GM18861 (cell line): ENCODE measurements around the gene TSC1.
A peak's percentile ranks its signal among the peaks of the same experiment; 100 is the strongest.

ENCODE experiments used
- ATAC-seq: cut with Tn5 transposase; IDR thresholded peaks from one replicate; pipeline ENCODE4 v1.9.1; 2021; ENCODE audit not compliant: unreplicated experiment

TSC1 gene

DNA sequence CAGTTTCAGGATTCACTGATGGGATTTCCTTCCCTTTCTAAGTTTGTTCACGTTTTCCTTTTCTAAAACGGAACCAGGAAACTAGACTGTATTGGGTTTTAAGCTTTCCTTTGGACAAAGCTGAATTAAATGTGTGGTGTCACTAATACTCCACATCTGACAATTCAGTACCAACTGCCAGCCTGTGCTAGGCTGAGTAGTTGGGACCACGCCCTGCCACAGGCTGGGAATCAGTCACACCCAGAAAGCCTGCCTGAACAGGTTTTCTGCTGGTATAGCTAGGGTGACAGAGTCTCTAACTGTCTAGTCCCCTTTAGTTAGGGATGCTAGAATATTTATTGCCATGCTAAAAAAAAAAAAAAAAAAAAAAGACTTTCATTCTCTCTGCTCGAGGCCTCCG lies 50.1 kb downstream of the TSC1 start:
- no peak for ATAC-seq

- ATAC-seq: no peak
These were observed 52.0 kb downstream of the TSC1 start for GRCh38 chr9:132892400-132892799.

GRCh38 chr9:132888151-132888550 lies 56.3 kb downstream of the TSC1 start:
- no peak for ATAC-seq

GRCh38 chr9:132887181-132888120 lies 57.0 kb downstream of the TSC1 start:
- ATAC-seq: no peak

DNA sequence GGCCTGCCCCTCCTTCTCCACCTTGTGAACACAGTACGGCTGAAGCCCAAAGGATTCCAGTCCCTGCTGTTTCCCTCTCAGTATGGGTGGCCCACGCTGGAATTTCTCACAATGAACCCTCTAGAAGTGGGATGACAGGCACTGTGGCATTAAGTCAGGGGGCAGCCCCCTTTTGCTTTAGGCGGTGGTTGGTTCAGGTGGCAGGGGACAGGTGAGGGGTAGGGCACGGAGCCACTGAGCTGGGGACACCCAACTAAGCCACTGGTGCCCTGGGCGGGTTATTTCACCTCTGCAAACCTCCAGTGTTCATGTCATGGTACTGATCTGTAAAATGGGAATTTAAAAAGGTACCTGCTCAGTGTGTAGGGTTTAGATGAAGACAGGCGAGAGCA lies 58.1 kb downstream of the TSC1 start:
- ATAC-seq: no peak

DNA sequence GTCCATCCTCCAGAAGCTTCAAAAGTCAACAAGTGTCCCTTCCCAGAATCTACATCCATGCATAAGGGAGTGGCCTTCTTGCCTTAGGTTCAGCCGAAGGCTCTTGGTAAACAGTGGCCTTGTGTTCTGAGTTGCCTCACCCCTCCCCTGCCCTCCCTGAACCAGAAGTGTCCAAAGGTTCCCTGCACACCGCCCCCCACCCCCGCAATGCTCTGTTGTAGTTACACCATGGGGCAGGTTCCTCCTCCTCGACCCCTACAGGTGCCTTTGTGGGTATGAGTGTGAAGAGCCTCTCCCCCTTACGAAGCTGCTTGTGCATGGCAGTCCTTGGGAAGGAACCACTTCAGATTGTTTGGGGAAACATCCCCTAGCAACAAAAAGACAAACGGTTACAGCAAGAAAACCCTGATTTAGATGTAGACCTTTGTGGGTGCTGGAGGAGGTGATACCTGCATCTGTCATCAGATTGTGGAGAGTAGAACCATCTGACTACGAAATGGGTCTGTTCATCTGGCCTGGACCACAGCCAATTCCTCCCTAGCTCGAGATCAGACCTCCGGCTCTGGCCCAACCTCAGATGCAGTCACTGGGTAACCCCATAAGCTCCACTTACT lies 58.6 kb downstream of the TSC1 start:
- no peak for ATAC-seq

GRCh38 chr9:132883349-132884294 lies 60.8 kb downstream of the TSC1 start:
- no peak for ATAC-seq

DNA sequence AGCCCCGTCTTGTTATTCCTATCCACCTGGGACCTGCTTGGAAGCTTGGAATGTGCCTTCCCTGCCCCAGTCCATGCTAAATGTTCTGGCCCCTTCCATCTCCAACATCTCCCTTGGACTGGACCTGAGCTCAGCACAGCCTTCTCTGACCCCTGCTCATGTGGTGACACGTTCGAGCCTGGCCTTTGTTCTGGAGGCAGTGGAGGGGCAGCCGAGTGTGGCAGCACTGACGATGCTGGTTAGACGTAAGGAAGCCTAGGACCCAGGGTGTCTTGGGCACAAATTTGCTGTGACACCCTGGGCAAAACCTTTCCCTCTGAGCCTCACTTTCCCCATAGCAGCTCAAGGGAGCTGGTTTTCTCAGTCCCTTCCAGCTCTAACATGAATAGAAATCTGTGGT lies 61.8 kb downstream of the TSC1 start:
- ATAC-seq: no peak

- no peak for ATAC-seq
These were observed 62.6 kb downstream of the TSC1 start for GRCh38 chr9:132881826-132882225.

DNA sequence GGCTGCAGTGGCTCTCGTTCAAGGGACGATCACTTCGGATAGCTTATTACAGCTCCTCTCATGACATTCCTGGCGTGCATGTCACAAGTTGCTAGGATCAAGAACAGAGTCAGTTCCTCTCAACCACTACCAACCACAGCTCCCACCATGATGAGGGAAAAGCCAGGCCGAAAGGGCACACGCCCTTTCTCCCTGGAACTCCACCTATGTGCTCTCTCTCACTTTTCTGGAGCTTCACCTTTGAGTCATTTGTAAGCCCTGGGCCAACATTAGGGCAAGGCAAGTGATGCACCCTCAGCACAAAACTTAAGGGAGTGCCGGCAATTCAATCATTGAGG lies 64.1 kb downstream of the TSC1 start:
- ATAC-seq: no peak

DNA sequence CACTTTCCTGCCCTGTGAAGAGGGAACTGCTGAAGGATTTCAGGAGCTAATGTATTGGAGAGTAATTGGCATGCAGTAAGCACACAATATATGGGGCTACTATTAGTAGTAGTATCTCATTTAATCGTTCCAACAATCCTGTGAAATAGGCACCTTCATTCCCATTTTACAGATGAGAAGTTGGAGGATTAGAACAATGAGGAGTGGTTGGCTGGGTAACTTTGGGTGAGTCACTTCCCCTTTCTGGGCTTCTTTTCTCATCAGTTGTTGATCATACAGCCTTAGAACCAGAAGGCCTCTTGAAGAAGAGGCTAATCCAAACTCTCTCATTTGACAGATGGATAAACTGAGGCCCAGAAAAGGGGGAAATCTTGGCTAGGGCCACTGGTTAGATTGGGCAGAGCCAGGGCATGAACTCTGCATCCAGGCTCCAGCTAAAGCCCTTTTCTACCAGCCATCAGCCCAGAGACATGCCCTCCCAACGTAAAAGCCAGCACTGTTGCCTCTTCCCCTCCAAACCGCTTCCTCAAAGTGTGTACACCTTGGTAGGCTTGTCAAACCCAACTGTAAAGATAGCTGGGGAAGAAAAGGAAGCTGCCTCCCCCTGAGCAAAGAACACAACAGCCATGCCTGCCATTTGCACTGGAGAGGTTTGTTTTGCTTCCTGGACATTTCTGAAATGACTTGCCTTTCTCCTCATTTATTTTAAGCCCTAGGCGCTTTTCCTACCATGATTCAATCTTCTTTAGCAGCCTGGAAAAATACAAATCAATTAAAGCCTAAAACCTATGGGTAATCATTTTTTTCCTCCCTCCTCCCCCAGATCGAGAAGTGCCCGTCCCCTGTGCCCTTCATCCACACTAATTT lies 64.7 kb downstream of the TSC1 start:
- ATAC-seq: no peak

- no peak for ATAC-seq
These were observed 65.5 kb downstream of the TSC1 start, which contains the start of gene SPACA9 for GRCh38 chr9:132878695-132879456. Gene SPACA9, plus strand, starts transcription at chr9:132878898. Its CDS starts 5,050 bp downstream, at chr9:132883948.

DNA sequence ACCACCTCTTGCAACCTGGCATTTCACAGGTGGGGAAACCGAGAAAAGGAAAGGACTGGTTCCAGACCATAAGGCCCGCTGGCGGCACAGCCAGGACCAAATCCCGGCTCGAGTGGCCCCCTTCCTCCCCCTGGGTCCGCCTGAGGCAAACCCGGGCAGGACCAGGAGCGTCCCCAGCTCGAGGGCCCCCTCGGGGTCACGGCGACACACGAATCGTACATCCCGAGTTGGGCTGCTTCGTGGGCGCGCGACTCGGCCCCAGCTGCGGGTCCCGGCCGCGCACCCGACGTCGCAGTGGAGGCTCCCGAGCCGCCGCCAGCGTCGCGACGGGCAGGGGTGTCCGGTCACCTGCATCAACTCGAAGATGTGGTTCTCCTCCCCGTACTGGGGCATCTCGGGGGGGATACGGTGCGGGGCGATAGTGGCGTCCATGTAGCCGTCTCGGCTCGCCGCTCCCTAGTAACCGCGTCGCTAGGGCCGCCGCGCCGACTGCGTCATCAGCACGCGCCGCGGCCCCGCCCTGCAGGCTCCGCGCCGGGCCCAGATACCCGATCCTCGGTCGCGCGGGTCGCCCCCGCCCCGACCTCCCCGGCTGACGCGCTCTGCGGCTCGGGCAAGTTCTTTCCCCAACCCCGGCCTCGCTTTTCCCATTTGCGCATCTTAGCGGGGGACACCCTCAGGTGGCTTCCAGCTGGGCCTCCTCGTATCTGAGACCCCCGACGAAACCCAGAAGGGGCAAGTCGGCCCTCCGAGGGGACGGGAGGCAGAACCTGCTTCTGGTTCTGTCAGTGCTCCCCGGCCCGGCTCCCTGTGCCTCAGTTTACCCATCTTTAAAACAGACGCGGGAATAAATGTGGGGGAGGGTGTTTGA lies 66.4 kb downstream of the TSC1 start, which contains the start of gene AK8:
AK8 (minus strand) TSS at position 461 of the 871 bp plus-strand sequence; CDS start at position 432, 29 bp downstream.
- ATAC-seq: peak; percentile 59

DNA sequence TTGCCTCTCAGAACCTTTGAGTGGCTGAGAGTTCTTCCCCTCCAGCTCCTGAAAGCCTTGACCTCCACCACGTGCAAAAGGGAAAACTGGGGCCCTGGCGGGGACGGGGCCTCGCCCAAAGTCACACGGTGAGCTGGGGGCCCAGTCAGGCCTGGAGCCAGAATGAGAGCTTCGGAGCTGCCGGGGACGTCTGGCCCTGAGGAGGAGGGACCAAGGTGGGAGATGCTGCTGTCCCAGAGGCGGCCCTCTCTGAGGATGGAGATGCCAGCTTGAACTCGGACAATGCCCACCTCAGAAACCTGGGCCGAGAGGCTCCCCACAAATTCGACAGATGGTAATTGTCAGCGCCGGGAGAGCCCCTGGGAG lies 67.0 kb downstream of the TSC1 start:
- ATAC-seq: no peak

DNA sequence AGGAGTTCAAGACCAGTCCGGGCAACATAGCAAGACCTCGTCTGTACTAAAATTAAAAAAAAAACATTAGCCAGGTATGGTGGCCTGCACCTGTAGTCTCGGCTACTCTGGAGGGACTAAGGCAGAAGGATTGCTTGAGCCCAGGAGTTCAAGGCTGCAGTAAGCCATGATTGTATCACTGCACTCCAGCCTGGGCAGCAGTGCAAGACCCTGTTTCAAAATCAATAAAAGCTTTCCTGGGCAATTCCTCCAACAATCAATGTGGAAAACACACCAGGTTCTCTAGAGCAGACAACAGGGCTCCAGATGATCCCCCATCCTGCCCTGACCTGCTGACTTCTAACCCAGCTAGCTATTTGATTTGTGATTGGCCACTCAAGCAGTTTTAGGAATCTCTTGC lies 67.6 kb downstream of the TSC1 start:
- no peak for ATAC-seq

- ATAC-seq: no peak
These were observed 69.3 kb downstream of the TSC1 start for GRCh38 chr9:132875159-132875558.

DNA sequence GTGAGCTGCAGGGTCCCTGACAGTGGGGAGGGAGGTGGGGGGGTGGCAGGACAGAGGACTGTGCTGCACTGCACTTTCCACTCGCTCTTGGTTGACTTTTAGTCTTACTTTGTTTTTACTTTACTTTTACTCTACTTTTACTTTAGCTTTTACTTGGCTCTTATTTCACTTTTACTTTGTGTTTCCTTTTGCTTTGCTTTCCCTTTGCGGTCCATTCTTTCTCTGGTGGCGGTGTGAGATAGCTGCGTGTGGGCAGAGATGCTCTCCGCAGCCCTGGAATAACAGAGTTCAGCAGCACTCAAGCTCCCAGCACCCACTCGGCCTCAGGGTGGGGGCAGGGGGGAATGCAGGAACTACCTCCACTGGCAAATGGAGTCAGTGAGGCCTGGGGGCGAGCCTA lies 71.0 kb downstream of the TSC1 start:
- no peak for ATAC-seq

DNA sequence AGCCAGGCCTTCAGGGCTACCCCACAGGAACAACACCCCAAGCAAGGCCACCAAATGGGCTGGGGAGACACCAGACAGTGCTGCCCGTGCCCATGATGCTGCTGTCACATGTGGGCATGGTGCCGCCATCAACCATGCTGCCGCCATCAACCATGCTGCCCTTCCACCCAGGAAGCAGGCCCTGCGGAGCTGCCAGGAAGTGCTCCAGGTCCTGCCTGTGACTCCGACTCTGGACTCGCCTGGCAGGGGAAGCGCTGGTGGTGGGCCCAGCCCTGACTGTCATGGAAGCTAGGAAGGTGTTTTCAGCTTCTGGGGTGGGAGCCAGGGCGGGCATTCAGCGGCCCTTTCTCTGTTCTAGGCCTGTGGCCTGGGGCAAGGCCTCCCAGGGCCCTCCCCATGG lies 75.2 kb downstream of the TSC1 start:
- no peak for ATAC-seq

DNA sequence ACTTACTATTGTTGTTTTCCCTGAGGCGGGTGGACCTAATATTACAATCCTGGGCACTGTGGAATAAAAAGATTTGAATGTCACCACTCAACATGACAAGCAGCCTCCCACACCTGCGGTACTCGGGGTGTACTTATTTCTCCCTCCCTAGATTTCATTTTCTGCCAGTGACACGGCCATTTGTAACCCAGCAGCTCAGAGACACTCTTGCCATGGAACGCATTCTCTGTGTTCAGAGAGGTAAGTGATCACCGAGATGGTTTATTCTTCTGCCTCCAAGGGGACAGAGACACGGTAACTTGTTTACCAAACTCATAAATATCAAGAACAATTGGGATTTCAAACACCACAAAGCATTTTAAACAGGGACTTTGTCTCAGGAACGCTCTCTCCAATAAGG lies 77.5 kb downstream of the TSC1 start:
- ATAC-seq: no peak
